Neural cell (in vitro differentiated cells): ENCODE results near the gene KMT5C.

Source experiments
- CTCF ChIP-seq: fragments of 450-650 bp; IDR thresholded peaks from 2 replicates; pipeline ENCODE4 v1.5.1; 2014; ENCODE audit warnings: antibody characterized with exemption, mild to moderate bottlenecking, moderate library complexity; ENCODE audit not compliant: poor library complexity, severe bottlenecking
- EP300 ChIP-seq: fragments of 450-650 bp; conservative IDR thresholded peaks from 2 replicates; pipeline ENCODE4 v1.6.1; 2014; ENCODE audit warnings: antibody characterized with exemption, mild to moderate bottlenecking, moderate library complexity; ENCODE audit not compliant: poor library complexity, severe bottlenecking
- EZH2 ChIP-seq: fragments of 200-600, 300-800 bp; shearing (Covaris generic), sonication (generic); IDR thresholded peaks from 2 replicates; pipeline ENCODE4 v1.6.1; 2014; ENCODE audit warnings: antibody characterized with exemption, low read length, borderline replicate concordance, mild to moderate bottlenecking; ENCODE audit not compliant: insufficient read depth, poor library complexity, severe bottlenecking
- MXI1 ChIP-seq: fragments of 450-650 bp; conservative IDR thresholded peaks from 2 replicates; pipeline ENCODE4 v1.6.1; 2014; ENCODE audit warnings: antibody characterized with exemption, mild to moderate bottlenecking; ENCODE audit not compliant: poor library complexity, severe bottlenecking
- POLR2AphosphoS5 ChIP-seq: IDR thresholded peaks from 2 replicates; pipeline ENCODE4 v1.6.1; 2012
- REST ChIP-seq: IDR thresholded peaks from 2 replicates; pipeline ENCODE4 v1.6.1; 2012; ENCODE audit warnings: borderline replicate concordance
- SMC3 ChIP-seq: fragments of 450-650 bp; conservative IDR thresholded peaks from 2 replicates; pipeline ENCODE4 v1.6.1; 2014; ENCODE audit warnings: antibody characterized with exemption, mild to moderate bottlenecking, moderate library complexity; ENCODE audit not compliant: poor library complexity
- TAF1 ChIP-seq: IDR thresholded peaks from 2 replicates; pipeline ENCODE4 v1.6.1; 2012; ENCODE audit warnings: low read depth

GRCh38 chr19:55314396-55314795, 25.3 kb upstream of the KMT5C start:
- TF ChIP-seq CTCF (no peak), EZH2 (no peak), POLR2AphosphoS5 (no peak), REST (no peak), MXI1 (no peak), EP300 (no peak), TAF1 (no peak), SMC3 (no peak)
